HG03060 (cell line): ENCODE measurements around the gene RHOH.
"Not testable (repeated sequence)": the region's sequence is repeated elsewhere in the genome, so short reads cannot be mapped to it uniquely, and the experiment has no call there.

Source experiments
- ATAC-seq: cut with Tn5 transposase; IDR thresholded peaks from one replicate; pipeline ENCODE4 v1.9.1; 2021; ENCODE audit warnings: low read depth, moderate number of reproducible peaks; ENCODE audit not compliant: unreplicated experiment

The RHOH gene

GRCh38 chr4:40196724-40197281 lies at the start of gene RHOH:
Gene RHOH, plus strand, starts transcription at chr4:40197031. Its CDS starts 46,356 bp downstream, at chr4:40243387.
- no peak for ATAC-seq

- ATAC-seq, result not testable (repeated sequence)
Measured at GRCh38 chr4:40147490-40147889, 49.3 kb upstream of the RHOH start.

- ATAC-seq, result no peak
Measured at GRCh38 chr4:40149960-40150385, 46.9 kb upstream of the RHOH start.

GRCh38 chr4:40150932-40151331 lies 45.9 kb upstream of the RHOH start:
- no peak for ATAC-seq

GRCh38 chr4:40152637-40153036 lies 44.2 kb upstream of the RHOH start:
- ATAC-seq, result no peak

GRCh38 chr4:40157436-40157835 lies 39.4 kb upstream of the RHOH start:
- no peak for ATAC-seq

- no peak for ATAC-seq
Measured at GRCh38 chr4:40160258-40160657, 36.6 kb upstream of the RHOH start.

GRCh38 chr4:40164459-40164858 lies 32.4 kb upstream of the RHOH start:
- ATAC-seq, result no peak

- ATAC-seq, result no peak
Measured at GRCh38 chr4:40165916-40166315, 30.9 kb upstream of the RHOH start.

GRCh38 chr4:40168070-40168469 lies 28.8 kb upstream of the RHOH start:
- ATAC-seq, result no peak

- ATAC-seq, result no peak
Measured at GRCh38 chr4:40170588-40170987, 26.2 kb upstream of the RHOH start.

GRCh38 chr4:40173470-40173875 lies 23.4 kb upstream of the RHOH start:
- peak; percentile 55 for ATAC-seq

GRCh38 chr4:40176602-40177001 lies 20.2 kb upstream of the RHOH start:
- no peak for ATAC-seq

- no peak for ATAC-seq
Measured at GRCh38 chr4:40177591-40177990, 19.2 kb upstream of the RHOH start.

- ATAC-seq, result no peak
Measured at GRCh38 chr4:40178672-40179071, 18.2 kb upstream of the RHOH start.

- no peak for ATAC-seq
Measured at GRCh38 chr4:40179360-40179759, 17.5 kb upstream of the RHOH start.

- ATAC-seq, result no peak
Measured at GRCh38 chr4:40180356-40180755, 16.5 kb upstream of the RHOH start.

- ATAC-seq, result no peak
Measured at GRCh38 chr4:40182001-40182400, 14.8 kb upstream of the RHOH start.

- no peak for ATAC-seq
Measured at GRCh38 chr4:40182954-40183353, 13.9 kb upstream of the RHOH start.

- no peak for ATAC-seq
Measured at GRCh38 chr4:40183615-40184411, 13.0 kb upstream of the RHOH start.

GRCh38 chr4:40185830-40186664 lies 10.8 kb upstream of the RHOH start:
- ATAC-seq, result peak; percentile 41
